SK-MEL-5 (cell line): ENCODE results near the gene ITPR2. TPM values are rescaled to one million over a fixed set of nuclear protein-coding genes. Genes with fewer than 3 reads are reported as not detected.
A peak's percentile ranks its signal among the peaks of the same experiment; 100 is the strongest.
"Not testable (repeated sequence)": the region's sequence is repeated elsewhere in the genome, so short reads cannot be mapped to it uniquely, and the experiment has no call there.

Experiments used
- DNase-seq: peaks from one replicate; pipeline ENCODE4 v3.0.0-alpha.2; 2016; ENCODE audit warnings: low read depth, low spot score
- in situ Hi-C: cut with HindIII; loops from 2 replicates; pipeline ENCODE4 v1.10.0; 2016; ENCODE audit warnings: low sequenced_read_pairs, high pct_unique_total_duplicates, low pct_unique_long_range_greater_than_20kb
- total RNA-seq: library from RNA; depleted of rRNA; stranded (reverse); fragments of >200 nt; shearing (Covaris generic); gene quantifications from 2 replicates; pipeline ENCODE4 v1.2.3, GENCODE V29; 2014

ITPR2 gene
- total RNA-seq, 1 experiment from 2014 or later, result 21.3 TPM

DNA sequence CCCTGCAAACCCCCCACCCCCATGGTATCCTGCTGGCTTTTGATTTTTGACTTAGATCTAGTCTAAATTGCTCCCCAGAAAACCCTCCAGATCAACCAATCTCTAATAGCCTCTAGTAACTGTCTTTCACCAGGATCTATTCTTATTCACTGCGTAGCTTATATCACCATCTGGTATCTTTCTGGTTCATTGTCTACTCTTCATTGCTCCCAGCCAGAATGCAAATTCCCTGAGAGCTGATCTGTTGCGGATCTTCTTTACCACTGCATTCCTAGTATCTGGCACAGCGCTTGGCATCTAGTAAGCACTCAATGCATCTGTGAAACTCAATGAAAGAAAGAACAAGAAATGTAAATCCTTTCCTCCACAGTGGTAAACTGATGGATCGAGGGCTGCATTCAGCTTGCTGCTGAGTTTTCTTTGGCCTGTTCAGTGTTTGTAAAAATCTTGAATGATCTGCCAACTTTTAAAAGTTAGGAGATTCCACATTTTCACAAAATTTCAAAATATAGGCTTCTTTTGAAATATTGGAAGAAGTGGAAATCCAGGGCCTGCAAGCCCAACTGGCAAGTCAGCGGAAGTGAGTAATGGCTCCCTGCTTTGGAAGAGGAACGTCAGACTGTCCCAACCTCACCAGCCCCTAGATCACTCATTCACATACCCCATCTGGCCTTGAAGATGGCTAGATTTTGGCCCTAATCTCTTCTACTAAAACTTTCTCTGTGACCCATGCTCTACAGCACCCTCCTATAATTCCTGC, 363.4 kb downstream of the ITPR2 start:
- no peak for DNase-seq
- in situ Hi-C loops, result no loop called here

- DNase-seq, result no peak
- in situ Hi-C loops, result no loop called here
Measured at GRCh38 chr12:26467351-26467750, 365.6 kb downstream of the ITPR2 start.

- no peak for DNase-seq
- in situ Hi-C loops, result no loop called here
Measured at GRCh38 chr12:26466726-26467125, 366.3 kb downstream of the ITPR2 start.

- in situ Hi-C loops, result no loop called here
- peak; percentile 45 for DNase-seq
Measured at GRCh38 chr12:26465419-26466097, 367.4 kb downstream of the ITPR2 start.

DNA sequence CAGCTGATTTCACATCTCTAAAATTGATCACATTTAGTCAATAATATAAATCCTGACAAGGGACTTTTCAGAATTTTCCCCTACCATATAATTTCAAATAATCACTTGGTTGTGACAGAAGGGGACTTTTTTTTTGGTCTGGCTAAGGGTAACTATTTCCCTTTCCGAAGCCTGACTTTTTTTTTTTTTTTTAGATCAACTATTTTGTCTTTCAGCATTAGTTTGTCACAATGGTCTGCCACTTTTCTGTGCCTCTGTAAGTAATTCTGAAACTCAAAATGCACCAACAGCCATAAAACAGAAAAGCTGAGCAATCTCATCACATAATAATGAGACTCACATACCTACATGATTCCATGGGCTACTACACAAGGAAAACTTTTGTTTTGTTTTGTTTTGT, 371.2 kb downstream of the ITPR2 start:
- in situ Hi-C loops, result no loop called here
- no peak for DNase-seq

- in situ Hi-C loops, result no loop called here
- no peak for DNase-seq
Measured at GRCh38 chr12:26460361-26460760, 372.6 kb downstream of the ITPR2 start.

GRCh38 chr12:26455936-26456574, 376.9 kb downstream of the ITPR2 start:
- in situ Hi-C loops, result no loop called here
- peak; percentile 29 for DNase-seq

GRCh38 chr12:26453246-26453645, 379.7 kb downstream of the ITPR2 start:
- in situ Hi-C loops, result no loop called here
- DNase-seq, result no peak

DNA sequence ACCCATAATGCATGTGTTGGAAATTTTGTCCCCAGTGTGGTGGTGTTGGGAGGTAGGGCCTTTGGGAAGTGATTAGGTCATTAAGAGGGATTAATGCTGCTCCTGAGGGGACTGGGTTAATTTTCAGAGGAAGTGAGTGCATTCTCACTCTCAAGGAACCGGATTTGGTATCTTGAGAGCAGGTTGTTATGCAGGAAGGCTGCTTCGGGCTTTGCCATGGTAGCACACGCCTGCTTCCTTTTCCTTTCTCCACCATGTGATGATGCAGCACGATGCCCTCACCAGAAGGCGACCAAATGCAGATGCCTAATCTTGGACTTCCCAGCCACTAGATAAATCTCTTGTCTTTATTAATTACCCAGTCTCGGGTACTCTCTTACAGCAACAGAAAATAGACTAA, 380.5 kb downstream of the ITPR2 start:
- in situ Hi-C loops, result no loop called here

DNA sequence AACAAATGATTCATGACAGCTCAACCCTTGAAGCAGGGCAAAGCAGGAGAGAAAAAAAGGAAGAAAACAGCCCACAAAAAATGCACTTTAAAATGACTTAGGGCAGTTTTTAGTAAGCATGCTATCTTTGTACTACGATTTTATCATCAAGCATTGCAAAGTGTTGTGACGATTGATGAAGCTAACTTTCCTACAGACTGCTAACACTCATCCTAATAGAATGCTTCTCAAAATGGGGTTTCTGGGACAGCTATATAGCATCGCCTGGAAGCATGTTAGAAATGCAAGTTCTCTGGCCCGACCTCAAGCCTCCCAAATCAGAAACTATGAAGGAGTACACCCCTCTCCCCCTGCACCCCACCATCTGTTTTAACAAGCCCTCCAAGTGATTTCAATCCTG, 381.2 kb downstream of the ITPR2 start:
- in situ Hi-C loops, result no loop called here
- no peak for DNase-seq

More for the DNA sequence above, 380.5 kb downstream of the ITPR2 start:
- no peak for DNase-seq

GRCh38 chr12:26445909-26446308, 387.1 kb downstream of the ITPR2 start:
- no peak for DNase-seq
- in situ Hi-C loops, result no loop called here

- in situ Hi-C loops, result no loop called here
- no peak for DNase-seq
Measured at GRCh38 chr12:26443309-26443708, 389.7 kb downstream of the ITPR2 start.

GRCh38 chr12:26441434-26441833, 391.6 kb downstream of the ITPR2 start:
- in situ Hi-C loops, result no loop called here
- no peak for DNase-seq

DNA sequence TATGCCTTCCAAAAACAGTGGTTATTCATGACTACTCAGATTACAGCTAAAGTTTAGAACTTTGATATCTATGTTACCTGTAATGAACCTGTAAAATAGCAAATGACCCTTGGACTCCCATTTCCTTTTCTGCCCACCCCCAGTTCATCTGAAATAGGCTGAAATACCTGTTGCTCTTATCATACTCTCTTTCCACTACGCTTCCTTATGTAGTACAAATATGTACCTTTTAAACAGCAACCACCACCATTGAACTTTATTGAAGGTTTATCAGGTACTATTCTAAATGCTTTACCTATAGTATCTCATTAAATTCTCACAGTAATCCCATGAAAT, 398.0 kb downstream of the ITPR2 start:
- DNase-seq, result no peak
- in situ Hi-C loops, result no loop called here

GRCh38 chr12:26434299-26435068, 398.5 kb downstream of the ITPR2 start:
- in situ Hi-C loops, result no loop called here
- peak; percentile 84 for DNase-seq

DNA sequence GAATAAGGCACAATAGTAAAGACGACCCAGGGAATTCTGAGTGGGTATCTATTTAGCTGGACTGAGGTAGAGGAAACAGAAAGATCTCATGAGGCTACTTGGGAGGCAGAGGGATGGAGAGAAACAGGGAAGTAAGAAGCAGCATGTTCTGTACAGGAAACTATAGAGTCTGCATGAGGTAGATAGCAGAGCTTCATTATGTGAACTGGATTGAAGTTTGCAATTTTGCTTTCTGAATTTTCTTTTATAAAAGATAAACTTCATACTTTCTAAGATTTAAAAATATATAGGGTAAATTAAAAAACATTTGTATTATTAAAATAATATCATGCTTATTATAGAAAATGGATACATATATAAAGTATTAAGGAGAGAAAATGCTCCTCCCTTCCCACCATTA, 399.3 kb downstream of the ITPR2 start:
- in situ Hi-C loops, DNase-seq: not testable (repeated sequence)

GRCh38 chr12:26431211-26431610, 401.8 kb downstream of the ITPR2 start:
- DNase-seq, result no peak

GRCh38 chr12:26430596-26430995, 402.4 kb downstream of the ITPR2 start:
- in situ Hi-C loops, DNase-seq: not testable (repeated sequence)

More at GRCh38 chr12:26431211-26431610, 401.8 kb downstream of the ITPR2 start:
- in situ Hi-C loops, result no loop called here
